ENCODE data around the gene FAM9C. TPM values are rescaled to one million over a fixed set of nuclear protein-coding genes. Genes with fewer than 3 reads are reported as not detected.

Gene FAM9C
- total and polyA plus RNA-seq, 2 donors (not counting 1 experiment from before 2014, with no cell fraction given): under 0.01 to 0.01 TPM

- peak in 1 of 2 donors; percentile 45 for DNase-seq (ENCODE audit: low read depth in 2 of 2)
- H3K4me3 ChIP-seq (replicated peaks in 1 of 4; ENCODE audit: control extremely low read depth in 1 of 4, insufficient read depth in 1 of 4, low read depth in 3 of 4, low read length in 4 of 4): no peak overlapping the region
These were observed 35.1 kb downstream of the FAM9C start for GRCh38 chrX:13009273-13009672.

DNA sequence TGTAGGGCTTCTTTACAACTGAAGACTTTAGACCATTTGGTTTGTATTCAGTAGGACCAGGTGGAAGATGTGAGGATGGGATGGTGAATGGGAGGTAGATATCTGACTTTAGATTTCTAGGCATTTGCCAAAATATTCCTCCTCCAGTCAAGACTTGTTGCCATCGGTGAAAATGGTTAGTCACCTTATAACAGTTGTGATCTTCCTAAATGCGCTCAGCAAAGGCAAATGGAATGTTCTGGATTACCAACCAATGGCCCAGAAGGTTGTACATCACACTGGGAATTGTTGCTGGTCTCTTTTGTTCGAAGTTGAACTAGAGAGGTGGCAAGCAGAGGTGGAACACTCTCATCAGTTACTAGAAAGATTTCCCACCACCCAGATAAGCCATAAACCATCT lies 35.6 kb downstream of the FAM9C start:
- H2AFZ ChIP-seq (ENCODE audit: low read length): no peak overlapping the region
- no peaks in the 10 kb centered on the region for H3K27me3 ChIP-seq (ENCODE audit: control insufficient read depth, insufficient read depth, low read length)
- no peak overlapping the region for H3K27ac ChIP-seq (ENCODE audit: insufficient read depth, low read length)
- TF ChIP-seq CTCF (conservative IDR thresholded peaks at IDR 0.05 in 1 of 2, IDR thresholded peaks at IDR 0.05 in 1 of 2; ENCODE audit: low read depth in 1 of 2, low read length in 2 of 2) (no peak), EZH2 (IDR thresholded peaks at IDR 0.05; ENCODE audit: low read length, missing control alignments) (no peak)
- no peaks in the 10 kb centered on the region for H3K79me2 ChIP-seq (ENCODE audit: control insufficient read depth, insufficient read depth, low read length)
- no peaks in the 10 kb centered on the region for H3K9me3 ChIP-seq (ENCODE audit: control insufficient read depth, insufficient read depth, low read depth, low read length)
- no peaks in the 10 kb centered on the region for H4K20me1 ChIP-seq (ENCODE audit: control insufficient read depth, extremely low read depth, insufficient read depth, low read length)
- no peak overlapping the region for H3K4me2 ChIP-seq (ENCODE audit: extremely low read depth, insufficient read depth, low read length)
- H3K4me1 ChIP-seq (ENCODE audit: control insufficient read depth, extremely low read depth, insufficient read depth, low read length): no peaks in the 10 kb centered on the region
- no peak overlapping the region for H3K4me3 ChIP-seq (replicated peaks in 1 of 4; ENCODE audit: control extremely low read depth in 1 of 4, insufficient read depth in 1 of 4, low read depth in 3 of 4, low read length in 4 of 4)
- no peaks in the 10 kb centered on the region for H3K36me3 ChIP-seq (ENCODE audit: control insufficient read depth, insufficient read depth, low read length)
- H3K9ac ChIP-seq (ENCODE audit: insufficient read depth, low read length): no peak overlapping the region
- no peak for DNase-seq (ENCODE audit: low read depth in 2 of 2)

More at GRCh38 chrX:13009273-13009672, 35.1 kb downstream of the FAM9C start:
- TF ChIP-seq EZH2 (IDR thresholded peaks at IDR 0.05; ENCODE audit: low read length, missing control alignments) (no peak), CTCF (conservative IDR thresholded peaks at IDR 0.05 in 1 of 2, IDR thresholded peaks at IDR 0.05 in 1 of 2; ENCODE audit: low read depth in 1 of 2, low read length in 2 of 2) (no peak)
- Histone ChIP-seq H3K27me3 (ENCODE audit: control insufficient read depth, insufficient read depth, low read length) (no peaks in the 10 kb centered on the region), H3K27ac (ENCODE audit: insufficient read depth, low read length) (no peak overlapping the region), H3K36me3 (ENCODE audit: control insufficient read depth, insufficient read depth, low read length) (no peaks in the 10 kb centered on the region), H3K79me2 (ENCODE audit: control insufficient read depth, insufficient read depth, low read length) (no peaks in the 10 kb centered on the region), H4K20me1 (ENCODE audit: control insufficient read depth, extremely low read depth, insufficient read depth, low read length) (no peaks in the 10 kb centered on the region), H2AFZ (ENCODE audit: low read length) (no peak overlapping the region), H3K9ac (ENCODE audit: insufficient read depth, low read length) (no peak overlapping the region), H3K9me3 (ENCODE audit: control insufficient read depth, insufficient read depth, low read depth, low read length) (no peaks in the 10 kb centered on the region), H3K4me1 (ENCODE audit: control insufficient read depth, extremely low read depth, insufficient read depth, low read length) (no peaks in the 10 kb centered on the region), H3K4me2 (ENCODE audit: extremely low read depth, insufficient read depth, low read length) (no peak overlapping the region)

DNA sequence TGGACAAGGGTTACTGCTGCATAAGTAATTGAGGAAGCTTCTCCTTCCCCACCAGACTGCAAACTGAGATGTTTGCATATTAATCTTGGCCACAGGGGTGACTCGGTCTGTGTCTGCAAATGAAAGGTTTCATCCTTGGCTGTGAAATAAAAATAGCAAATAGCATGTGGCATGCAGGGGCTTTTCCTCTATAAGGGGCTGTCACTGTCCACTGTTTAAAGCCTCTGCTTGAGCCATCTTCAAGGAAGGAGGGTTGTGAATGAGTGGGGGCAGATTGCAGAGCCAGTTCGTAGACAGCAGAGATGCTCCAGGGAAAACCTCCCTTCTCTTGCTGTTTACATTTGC lies 36.3 kb downstream of the FAM9C start:
- H3K4me1 ChIP-seq (ENCODE audit: control insufficient read depth, extremely low read depth, insufficient read depth, low read length): no peaks in the 10 kb centered on the region
- no peak overlapping the region for H2AFZ ChIP-seq (ENCODE audit: low read length)
- no peaks in the 10 kb centered on the region for H3K27me3 ChIP-seq (ENCODE audit: control insufficient read depth, insufficient read depth, low read length)
- no peaks in the 10 kb centered on the region for H3K79me2 ChIP-seq (ENCODE audit: control insufficient read depth, insufficient read depth, low read length)
- TF ChIP-seq CTCF (conservative IDR thresholded peaks at IDR 0.05 in 1 of 2, IDR thresholded peaks at IDR 0.05 in 1 of 2; ENCODE audit: low read depth in 1 of 2, low read length in 2 of 2) (no peak), EZH2 (IDR thresholded peaks at IDR 0.05; ENCODE audit: low read length, missing control alignments) (no peak)
- no peaks in the 10 kb centered on the region for H3K36me3 ChIP-seq (ENCODE audit: control insufficient read depth, insufficient read depth, low read length)
- no peak overlapping the region for H3K4me3 ChIP-seq (replicated peaks in 1 of 4; ENCODE audit: control extremely low read depth in 1 of 4, insufficient read depth in 1 of 4, low read depth in 3 of 4, low read length in 4 of 4)
- no peaks in the 10 kb centered on the region for H4K20me1 ChIP-seq (ENCODE audit: control insufficient read depth, extremely low read depth, insufficient read depth, low read length)
- H3K27ac ChIP-seq (ENCODE audit: insufficient read depth, low read length): no peak overlapping the region
- DNase-seq (ENCODE audit: low read depth in 2 of 2): no peak
- H3K9me3 ChIP-seq (ENCODE audit: control insufficient read depth, insufficient read depth, low read depth, low read length): no peaks in the 10 kb centered on the region
- no peak overlapping the region for H3K9ac ChIP-seq (ENCODE audit: insufficient read depth, low read length)
- no peak overlapping the region for H3K4me2 ChIP-seq (ENCODE audit: extremely low read depth, insufficient read depth, low read length)

Measured in fibroblast of lung (primary cell).